GM21381 (cell line): Measurements from ENCODE around the gene CDKN3.
"Not testable (repeated sequence)": the region's sequence is repeated elsewhere in the genome, so short reads cannot be mapped to it uniquely, and the experiment has no call there.

Experiments used
- ATAC-seq: cut with Tn5 transposase; IDR thresholded peaks from one replicate; pipeline ENCODE4 v1.9.1; 2021; ENCODE audit warnings: mild to moderate bottlenecking, moderate library complexity; ENCODE audit not compliant: unreplicated experiment

Gene CDKN3

GRCh38 chr14:54369343-54369742 lies 27.5 kb upstream of the CDKN3 start:
- ATAC-seq: no peak

- ATAC-seq: no peak
These were observed 26.2 kb upstream of the CDKN3 start for GRCh38 chr14:54370323-54371198.

DNA sequence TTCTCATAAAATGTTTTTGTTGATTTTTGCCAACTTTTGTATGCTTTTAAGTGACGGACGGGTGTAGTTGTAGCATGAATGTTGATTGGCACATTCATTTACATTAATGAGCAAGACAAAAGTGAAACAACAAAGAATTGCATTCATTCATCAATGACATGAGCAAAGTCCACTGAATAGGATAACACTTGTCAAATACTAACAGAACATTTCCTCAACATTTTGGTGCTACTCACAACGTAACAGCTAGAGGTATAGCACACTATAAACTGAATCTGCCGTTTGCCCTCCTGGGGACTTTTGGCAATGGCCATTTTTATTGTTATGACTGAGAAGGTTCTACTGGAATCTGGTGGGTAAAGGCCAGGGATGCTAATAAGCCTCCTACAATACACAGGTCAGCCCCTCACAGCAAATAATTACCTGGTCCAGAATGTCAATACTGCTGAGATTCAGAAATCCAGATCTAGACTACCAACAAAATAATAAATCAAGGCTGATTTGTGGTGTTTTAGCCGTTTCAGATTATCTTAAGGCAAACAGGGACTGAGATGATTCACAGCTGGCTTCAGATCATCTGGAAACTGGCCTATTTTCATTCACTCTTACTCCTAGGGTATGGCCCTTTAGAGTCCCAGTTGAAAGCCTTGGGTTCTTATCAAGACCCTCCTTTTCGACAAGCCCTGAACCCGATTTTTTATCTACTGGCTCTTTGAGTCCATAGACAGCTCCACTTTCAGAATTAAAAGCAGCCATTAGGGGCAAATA lies 22.5 kb upstream of the CDKN3 start:
- ATAC-seq: no peak

- ATAC-seq: no peak
These were observed 19.3 kb upstream of the CDKN3 start for GRCh38 chr14:54377501-54377900.

- not testable (repeated sequence) for ATAC-seq
These were observed 17.9 kb upstream of the CDKN3 start for GRCh38 chr14:54378893-54379292.

GRCh38 chr14:54380558-54380957 lies 16.2 kb upstream of the CDKN3 start:
- ATAC-seq: not testable (repeated sequence)

GRCh38 chr14:54381821-54382220 lies 15.0 kb upstream of the CDKN3 start:
- no peak for ATAC-seq

DNA sequence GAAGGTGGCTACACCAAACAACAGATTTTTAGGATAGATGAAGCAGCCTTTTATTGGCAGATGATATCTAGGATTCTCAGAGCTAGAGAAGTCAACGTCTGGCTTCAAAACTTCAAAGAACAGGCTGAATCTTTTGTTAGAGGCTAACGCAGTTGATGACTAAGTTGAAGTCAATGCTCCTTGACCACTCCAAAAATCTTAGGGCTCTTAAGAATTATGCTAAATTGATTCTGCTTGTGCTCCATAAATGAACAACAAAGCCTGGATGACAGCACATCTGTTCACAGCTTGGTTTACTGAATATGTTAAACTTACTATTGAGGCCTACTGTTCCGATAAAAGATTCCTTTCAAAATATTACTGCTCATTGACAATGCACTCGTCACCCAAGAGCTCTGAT lies 13.0 kb upstream of the CDKN3 start:
- ATAC-seq: no peak

DNA sequence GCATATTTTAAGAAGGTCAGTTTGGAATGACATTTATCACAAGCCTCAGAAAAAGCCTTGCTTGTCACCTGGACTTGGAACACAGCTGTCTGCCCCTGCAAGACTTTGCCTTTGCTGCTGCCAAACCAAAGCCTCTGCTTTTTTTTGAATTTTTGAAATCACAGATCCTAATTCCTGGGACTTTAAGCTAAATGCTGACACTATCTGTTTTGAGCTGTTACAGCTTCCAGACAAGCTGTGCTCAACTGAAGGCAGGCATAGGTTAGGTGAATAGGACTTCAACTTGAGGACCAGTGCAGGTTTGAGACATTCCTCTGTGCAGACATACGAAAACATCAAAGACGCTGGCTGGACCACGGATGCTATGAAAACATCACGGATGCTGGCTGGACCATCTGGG lies 11.3 kb upstream of the CDKN3 start:
- no peak for ATAC-seq

- no peak for ATAC-seq
These were observed 9.5 kb upstream of the CDKN3 start for GRCh38 chr14:54387328-54387727.

GRCh38 chr14:54392131-54392859 lies 4.5 kb upstream of the CDKN3 start:
- no peak for ATAC-seq

DNA sequence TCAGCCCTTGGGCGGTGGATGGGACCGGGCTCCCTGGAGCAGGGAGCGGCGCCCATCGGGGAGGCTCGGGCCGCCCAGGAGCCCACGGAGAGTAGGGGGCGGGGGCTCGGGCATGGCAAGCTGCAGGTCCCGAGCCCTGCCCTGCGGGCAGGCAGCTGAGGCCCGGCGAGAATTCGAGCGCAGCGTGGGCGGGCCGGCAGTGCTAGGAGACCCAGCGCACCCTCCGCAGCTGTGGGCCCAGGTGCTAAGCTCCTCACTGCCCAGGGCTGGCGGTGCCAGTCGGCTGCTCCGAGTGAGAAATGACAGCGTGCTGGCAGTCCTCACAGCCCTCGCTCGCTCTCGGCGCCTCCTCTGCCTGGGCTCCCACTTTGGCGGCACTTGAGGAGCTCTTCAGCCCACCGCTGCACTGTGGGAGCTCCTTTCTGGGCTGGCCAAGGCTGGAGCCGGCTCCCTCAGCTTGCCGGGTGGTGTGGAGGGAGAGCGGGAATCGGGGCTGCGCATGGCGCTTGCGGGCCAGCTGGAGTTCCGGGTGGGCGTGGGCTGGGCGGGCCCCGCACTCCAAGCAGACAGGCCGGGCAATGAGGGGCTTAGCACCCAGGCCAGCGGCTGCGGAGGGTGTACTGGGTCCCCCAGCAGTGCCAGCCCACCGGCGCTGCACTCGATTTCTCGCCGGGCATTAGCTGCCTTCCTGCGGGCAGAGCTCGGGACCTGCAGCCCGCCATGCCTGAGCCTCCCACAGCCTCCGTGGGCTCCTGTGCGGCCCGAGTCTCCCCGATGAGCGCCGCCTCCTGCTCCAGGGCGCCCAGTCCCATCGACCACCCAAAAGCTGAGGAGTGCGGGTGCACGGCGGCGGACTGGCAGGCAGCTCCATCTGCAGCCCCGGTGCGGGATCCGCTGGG lies 3.6 kb upstream of the CDKN3 start:
- not testable (repeated sequence) for ATAC-seq

DNA sequence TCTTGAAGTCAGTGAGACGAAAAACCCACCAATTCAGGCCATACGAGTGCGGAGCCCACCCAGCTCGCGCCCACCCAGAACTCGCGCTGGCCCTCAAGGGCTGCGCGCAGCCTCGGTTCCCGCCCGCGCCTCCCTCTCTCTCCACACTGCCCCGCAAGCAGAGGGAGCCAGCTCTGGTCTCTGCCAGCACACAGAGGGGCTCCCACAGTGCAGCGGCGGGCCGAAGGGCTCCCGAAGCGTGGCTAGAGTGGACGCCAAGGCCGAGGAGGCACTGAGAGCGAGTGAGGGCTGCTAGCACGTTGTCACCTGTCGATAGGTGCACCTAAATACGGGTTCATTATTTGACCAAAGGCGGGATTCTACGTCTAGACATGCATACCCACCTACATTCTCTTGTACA lies 2.2 kb upstream of the CDKN3 start:
- no peak for ATAC-seq

- no peak for ATAC-seq
These were observed 1.5 kb upstream of the CDKN3 start for GRCh38 chr14:54395284-54395683.

DNA sequence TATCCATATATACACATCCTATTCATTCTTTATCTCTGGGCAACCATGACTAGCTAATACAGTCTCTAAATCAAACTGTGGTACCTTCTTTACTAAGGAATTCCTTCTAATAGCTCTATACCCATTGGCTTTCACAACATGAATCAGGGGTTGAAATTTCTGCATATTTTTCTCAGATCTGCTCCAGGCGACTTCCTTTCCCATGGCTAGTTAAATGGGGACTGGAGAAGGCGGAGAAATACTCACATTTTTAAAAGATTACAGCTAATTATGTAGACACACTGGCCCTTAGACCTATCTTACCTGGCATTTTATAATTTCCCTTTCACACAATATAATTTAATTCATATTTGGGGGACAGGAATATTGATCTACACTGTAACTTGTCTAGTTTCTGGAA lies 1.1 kb upstream of the CDKN3 start:
- ATAC-seq: no peak

- no peak for ATAC-seq
These were observed 669 bp upstream of the CDKN3 start for GRCh38 chr14:54396183-54396492.

DNA sequence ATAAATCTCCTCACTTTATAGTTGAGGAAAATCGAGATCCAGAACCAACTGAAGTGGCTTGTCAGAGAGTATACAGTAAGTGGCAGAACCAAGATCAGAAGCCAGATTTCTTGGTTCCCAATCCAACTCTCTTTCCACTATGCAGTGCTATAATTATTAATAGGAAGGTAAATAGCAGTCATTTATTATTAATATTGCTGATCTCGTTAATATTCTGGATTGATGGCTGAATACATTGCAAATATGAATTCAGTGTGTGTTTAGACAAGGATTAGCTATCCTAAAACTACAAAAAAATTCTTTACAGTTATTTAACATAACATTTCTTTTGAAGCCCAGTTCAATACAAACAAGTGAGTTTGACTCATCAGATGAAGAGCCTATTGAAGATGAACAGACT lies 2.8 kb downstream of the CDKN3 start:
- ATAC-seq: no peak

DNA sequence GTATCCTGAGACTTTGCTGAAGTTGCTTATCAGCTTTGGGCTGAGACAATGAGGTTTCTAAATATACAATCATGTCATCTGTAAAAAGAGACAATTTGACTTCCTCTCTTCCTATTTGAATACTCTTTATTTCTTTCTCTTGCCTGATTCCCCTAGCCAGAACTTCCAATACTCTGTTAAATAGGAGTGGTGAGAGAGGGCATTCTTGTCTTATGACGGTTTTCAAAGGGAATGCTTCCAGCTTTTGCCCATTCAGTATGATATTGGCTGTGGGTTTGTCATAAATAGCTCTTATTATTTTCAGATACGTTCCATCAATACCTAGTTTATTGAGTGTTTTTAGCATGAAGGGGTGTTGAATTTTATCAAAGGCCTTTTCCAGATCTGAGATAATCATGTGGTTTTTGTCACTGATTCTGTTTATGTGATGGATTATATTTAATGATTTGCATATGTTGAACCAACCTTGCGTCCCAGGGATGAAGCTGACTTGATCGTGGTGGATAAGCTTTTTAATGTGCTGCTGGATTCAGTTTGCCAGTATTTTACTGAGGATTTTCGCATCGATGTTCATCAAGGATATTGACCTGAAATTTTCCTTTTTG lies 6.7 kb downstream of the CDKN3 start:
- not testable (repeated sequence) for ATAC-seq

DNA sequence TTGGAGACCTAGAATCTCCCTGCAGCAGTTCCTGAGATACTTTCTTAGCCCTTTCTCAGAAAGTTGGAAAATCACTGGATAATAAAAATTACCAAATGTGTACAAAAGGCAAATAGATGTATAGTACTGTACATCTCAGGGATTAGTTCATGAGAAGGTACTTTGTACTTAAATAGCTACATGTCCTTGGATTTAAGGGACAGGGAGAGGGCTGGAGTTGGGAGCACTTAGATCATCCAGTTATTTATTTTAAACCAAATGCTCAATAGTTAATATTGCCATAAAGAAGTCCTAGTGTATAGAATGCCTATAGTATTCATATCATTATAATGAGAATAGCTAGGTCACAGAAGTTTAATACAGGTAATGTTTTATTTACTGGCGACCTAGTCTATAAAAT lies 13.4 kb downstream of the CDKN3 start:
- no peak for ATAC-seq

GRCh38 chr14:54411371-54411770 lies 14.6 kb downstream of the CDKN3 start:
- ATAC-seq: no peak
